Medulla oblongata (tissue), 1 donor: ENCODE results near the gene CACNA1G.

ENCODE experiments used
- DNase-seq: peaks from one replicate; pipeline ENCODE4 v3.0.0-alpha.2; 2015; ENCODE audit errors: extremely low spot score

The CACNA1G gene

GRCh38 chr17:50588391-50589049 is 28.0 kb downstream of the CACNA1G start:
- DNase-seq = no peak

- DNase-seq = no peak
These were observed 28.7 kb downstream of the CACNA1G start for GRCh38 chr17:50589095-50589705.

DNA sequence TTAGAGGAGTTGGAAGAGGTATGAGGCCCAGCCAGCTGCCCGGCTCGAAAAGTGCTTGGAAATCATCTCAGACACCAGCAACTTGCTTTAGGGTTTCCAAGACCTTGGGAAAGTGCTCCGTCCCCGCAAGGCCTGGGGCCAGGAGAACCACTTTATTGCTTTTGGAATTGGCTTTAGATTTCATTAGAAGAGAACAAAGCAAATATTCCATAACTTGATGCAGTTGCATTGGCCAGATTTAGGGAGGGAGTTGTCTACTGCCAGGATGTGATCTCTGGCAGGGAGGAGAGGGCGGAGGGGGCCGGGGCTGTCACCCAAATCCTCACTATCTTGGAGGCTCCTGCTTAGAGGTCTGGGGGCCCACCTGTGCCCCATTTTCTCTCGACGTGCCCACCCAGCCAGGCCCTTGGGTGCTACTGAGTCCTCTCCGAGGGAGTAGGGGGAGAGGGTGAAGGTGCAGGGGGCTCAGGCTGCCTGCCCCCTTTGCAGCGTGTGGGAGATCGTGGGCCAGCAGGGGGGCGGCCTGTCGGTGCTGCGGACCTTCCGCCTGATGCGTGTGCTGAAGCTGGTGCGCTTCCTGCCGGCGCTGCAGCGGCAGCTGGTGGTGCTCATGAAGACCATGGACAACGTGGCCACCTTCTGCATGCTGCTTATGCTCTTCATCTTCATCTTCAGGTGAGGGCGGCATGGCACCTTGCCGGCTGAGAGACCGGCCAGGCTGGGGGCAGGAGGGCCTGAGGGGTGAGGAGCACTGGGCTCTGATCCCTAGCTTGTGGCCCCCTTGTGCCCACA is 30.6 kb downstream of the CACNA1G start:
- no peak for DNase-seq

- no peak for DNase-seq
These were observed 32.8 kb downstream of the CACNA1G start for GRCh38 chr17:50593321-50593720.

- DNase-seq = no peak
These were observed 33.8 kb downstream of the CACNA1G start for GRCh38 chr17:50594128-50594823.

GRCh38 chr17:50594892-50595291 is 34.4 kb downstream of the CACNA1G start:
- no peak for DNase-seq

DNA sequence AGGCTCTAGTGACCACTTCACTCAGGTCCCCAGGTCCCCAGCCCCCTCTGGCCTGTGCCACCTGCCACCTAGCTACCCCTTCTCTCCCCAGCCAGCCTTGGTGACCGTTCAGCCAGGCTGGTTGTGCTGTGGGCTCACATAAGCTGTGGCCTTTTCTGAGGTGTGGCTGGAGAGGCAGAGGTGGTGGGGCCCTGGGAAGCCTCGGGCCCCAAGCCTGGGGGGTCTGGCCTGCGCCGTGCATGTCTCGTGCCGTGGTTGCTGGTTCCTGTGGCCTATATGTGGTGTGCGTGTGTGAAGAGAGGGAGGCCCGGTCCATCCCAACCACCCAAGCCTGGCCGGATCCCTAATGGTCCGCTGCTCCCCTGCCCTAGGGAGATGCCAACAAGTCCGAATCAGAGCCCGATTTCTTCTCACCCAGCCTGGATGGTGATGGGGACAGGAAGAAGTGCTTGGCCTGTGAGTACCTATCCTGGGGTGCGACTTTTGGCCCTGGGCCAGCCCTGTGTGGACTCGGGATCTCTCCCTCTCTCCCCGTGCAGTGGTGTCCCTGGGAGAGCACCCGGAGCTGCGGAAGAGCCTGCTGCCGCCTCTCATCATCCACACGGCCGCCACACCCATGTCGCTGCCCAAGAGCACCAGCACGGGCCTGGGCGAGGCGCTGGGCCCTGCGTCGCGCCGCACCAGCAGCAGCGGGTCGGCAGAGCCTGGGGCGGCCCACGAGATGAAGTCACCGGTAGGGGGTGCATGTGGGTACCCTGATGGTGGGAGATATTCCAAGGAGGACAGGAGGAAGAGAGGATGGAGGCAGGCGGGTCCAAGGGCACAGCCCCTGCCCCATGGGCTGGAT is 35.9 kb downstream of the CACNA1G start:
- DNase-seq = no peak

- no peak for DNase-seq
These were observed 38.0 kb downstream of the CACNA1G start for GRCh38 chr17:50598487-50598886.

- DNase-seq = no peak
These were observed 39.1 kb downstream of the CACNA1G start for GRCh38 chr17:50599606-50600005.

DNA sequence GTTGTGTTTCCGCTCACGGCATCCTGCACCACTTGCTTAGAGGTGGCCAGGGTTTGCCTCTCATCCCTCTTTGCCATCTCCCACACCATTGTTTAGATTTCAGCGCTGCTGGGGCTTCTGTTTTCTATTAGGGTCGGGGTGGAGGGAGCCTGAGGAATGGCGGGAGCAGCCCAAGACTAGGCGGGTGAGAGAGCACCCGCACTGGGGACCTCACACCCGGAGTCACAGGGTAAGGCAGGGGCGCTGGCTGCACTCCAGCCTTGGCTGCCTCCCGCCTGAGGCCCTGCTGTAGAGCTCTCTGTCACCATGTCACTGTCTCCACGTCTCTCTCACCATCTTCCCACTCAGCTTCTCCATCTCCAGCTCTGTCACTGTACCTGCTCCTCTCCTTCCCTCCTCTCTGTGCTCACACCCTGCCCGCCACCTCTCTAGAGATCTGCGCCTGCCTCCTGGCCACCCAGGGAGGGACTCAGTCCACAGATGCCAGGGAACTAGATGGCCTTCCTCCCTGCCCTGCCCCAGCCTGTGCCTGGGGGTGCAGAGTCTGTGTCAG is 41.4 kb downstream of the CACNA1G start:
- DNase-seq = no peak

- no peak for DNase-seq
These were observed 42.3 kb downstream of the CACNA1G start for GRCh38 chr17:50602836-50603235.

DNA sequence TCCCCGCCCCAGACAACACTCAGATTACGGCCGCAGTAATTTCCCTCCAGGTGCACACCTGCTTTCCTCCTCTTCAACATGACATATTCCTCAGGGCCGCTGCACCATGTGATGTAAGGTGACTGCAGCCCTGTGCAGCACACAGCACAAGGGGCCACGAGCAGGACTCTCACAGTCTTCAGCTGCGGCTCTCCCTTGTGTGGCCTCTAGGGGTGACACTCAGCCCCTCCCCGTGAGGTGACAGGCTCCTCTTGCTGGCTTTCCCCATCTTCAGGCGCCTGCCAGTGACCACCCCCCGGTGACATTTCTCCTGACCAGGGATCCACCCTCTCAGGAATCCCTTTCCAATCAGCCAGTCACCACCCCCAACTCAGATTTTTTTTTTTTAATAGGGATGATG is 42.8 kb downstream of the CACNA1G start:
- no peak for DNase-seq

- DNase-seq = no peak
These were observed 44.0 kb downstream of the CACNA1G start for GRCh38 chr17:50604513-50604912.

- DNase-seq = no peak
These were observed 44.9 kb downstream of the CACNA1G start for GRCh38 chr17:50605429-50605828.

DNA sequence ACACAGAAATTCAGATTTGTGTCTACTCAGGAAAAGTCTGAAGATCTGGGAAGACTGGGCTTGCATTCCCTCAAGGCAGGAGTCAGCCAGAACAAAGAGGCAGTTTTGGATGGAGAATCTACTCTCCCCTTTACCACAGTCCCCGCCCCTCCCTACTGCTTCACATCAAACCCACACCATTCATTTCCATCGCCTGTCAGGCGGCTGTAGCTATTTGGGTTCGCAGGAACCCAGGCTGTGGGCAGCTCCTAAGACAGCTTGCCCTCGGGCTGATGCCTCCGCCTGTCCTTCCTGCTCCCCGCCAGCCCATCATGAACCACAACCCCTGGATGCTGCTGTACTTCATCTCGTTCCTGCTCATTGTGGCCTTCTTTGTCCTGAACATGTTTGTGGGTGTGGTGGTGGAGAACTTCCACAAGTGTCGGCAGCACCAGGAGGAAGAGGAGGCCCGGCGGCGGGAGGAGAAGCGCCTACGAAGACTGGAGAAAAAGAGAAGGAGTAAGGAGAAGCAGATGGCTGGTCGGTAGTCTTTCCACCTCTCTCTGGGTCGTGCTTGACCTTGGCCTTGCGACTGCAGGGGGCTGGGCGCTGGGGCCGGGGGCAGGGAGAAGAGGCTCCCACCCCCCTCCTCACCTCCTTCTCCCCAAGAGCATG is 47.1 kb downstream of the CACNA1G start:
- no peak for DNase-seq

GRCh38 chr17:50608700-50609379 is 48.3 kb downstream of the CACNA1G start:
- no peak for DNase-seq

GRCh38 chr17:50609380-50610074 is 49.0 kb downstream of the CACNA1G start:
- DNase-seq = no peak

DNA sequence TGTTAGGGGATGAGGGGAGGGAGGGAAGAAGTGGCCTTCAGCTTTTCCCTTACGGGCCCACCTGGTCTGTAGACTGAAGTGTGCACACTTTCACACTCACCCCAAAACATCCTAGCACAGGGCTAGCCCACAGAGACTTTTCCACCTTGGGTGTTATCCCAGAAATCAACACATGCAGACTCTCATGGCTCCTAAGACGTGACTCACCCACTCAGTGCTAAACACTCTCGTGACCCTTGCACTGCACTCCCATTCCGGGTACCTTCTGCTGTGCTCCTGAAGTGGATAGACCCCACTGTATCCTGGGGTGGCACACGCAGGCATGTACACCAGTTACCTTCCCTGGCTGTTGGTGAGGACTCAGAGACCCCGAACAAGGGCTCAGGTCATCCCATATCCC is 51.1 kb downstream of the CACNA1G start:
- no peak for DNase-seq

- no peak for DNase-seq
These were observed 51.8 kb downstream of the CACNA1G start for GRCh38 chr17:50612281-50612680.
